PFSK-1 (cell line): ENCODE results near the gene IL34.

Experiments used
- FOXP2 ChIP-seq: optimal IDR thresholded peaks from 2 replicates; pipeline ENCODE3; 2011; ENCODE audit warnings: borderline replicate concordance, control low read depth, inconsistent platforms; ENCODE audit not compliant: insufficient read depth; ENCODE audit errors: extremely low read length, extremely low read depth
- POLR2AphosphoS5 ChIP-seq: IDR thresholded peaks from 2 replicates; pipeline ENCODE4 v1.6.1; 2012; ENCODE audit warnings: low read depth, mild to moderate bottlenecking, control low read depth, low read length, moderate library complexity
- REST ChIP-seq, 2 experiments: IDR thresholded peaks; 2 replicates each; pipeline versions ENCODE4 v1.6.1 to v1.8.0; 2011 to 2012; ENCODE audit warnings: low read depth in 2 of 2, low read length in 2 of 2, control low read depth in 1 of 2, inconsistent platforms in 1 of 2, mild to moderate bottlenecking in 1 of 2, moderate library complexity in 1 of 2; ENCODE audit not compliant: insufficient read depth in 1 of 2
- SIN3A ChIP-seq: IDR thresholded peaks from 2 replicates; pipeline ENCODE4 v1.6.1; 2012; ENCODE audit warnings: mild to moderate bottlenecking, low read length, moderate library complexity, borderline replicate concordance; ENCODE audit not compliant: insufficient read depth
- TAF1 ChIP-seq: IDR thresholded peaks from 2 replicates; pipeline ENCODE4 v1.6.1; 2012; ENCODE audit warnings: low read length, control low read depth, borderline replicate concordance; ENCODE audit not compliant: insufficient read depth

The IL34 gene

GRCh38 chr16:70689035-70689969 is 42.9 kb downstream of the IL34 start:
- TF ChIP-seq POLR2AphosphoS5 (no peak), TAF1 (no peak), SIN3A (no peak), REST (IDR thresholded peaks at IDR 0.05; ENCODE audit: insufficient read depth in 1 of 2, low read depth in 2 of 2, low read length in 2 of 2) (no peak)

- TF ChIP-seq POLR2AphosphoS5 (no peak), FOXP2 (no peak), TAF1 (no peak), REST (IDR thresholded peaks at IDR 0.05; ENCODE audit: insufficient read depth in 1 of 2, low read depth in 2 of 2, low read length in 2 of 2) (no peak), SIN3A (no peak)
These were observed 43.9 kb downstream of the IL34 start for GRCh38 chr16:70689970-70690891.

GRCh38 chr16:70691223-70692129 is 45.1 kb downstream of the IL34 start:
- TF ChIP-seq TAF1 (no peak), FOXP2 (no peak), SIN3A (no peak), POLR2AphosphoS5 (no peak), REST (IDR thresholded peaks at IDR 0.05; ENCODE audit: insufficient read depth in 1 of 2, low read depth in 2 of 2, low read length in 2 of 2) (no peak)

- TF ChIP-seq FOXP2 (peak; percentile 14), SIN3A (no peak)
These were observed 45.9 kb downstream of the IL34 start for GRCh38 chr16:70692130-70692872.
